Endodermal cell (in vitro differentiated cells): ENCODE measurements around the gene GYS1. TPM values are rescaled to one million over a fixed set of nuclear protein-coding genes. Genes with fewer than 3 reads are reported as not detected.

Source experiments
- DNase-seq: peaks from one replicate; pipeline ENCODE4 v3.0.0-alpha.2; 2017
- H3K27ac ChIP-seq: 2 replicates; pipeline ENCODE4 v1.5.1; 2013; ENCODE audit warnings: mild to moderate bottlenecking, low read depth, low read length, moderate library complexity
- H3K27me3 ChIP-seq: 2 replicates; pipeline ENCODE4 v1.6.1; 2013; ENCODE audit warnings: mild to moderate bottlenecking, low read length, moderate library complexity; ENCODE audit not compliant: insufficient read depth, control insufficient read depth, poor library complexity, severe bottlenecking
- H3K36me3 ChIP-seq: 2 replicates; pipeline ENCODE4 v1.7.0; 2013; ENCODE audit warnings: mild to moderate bottlenecking, low read length, moderate library complexity; ENCODE audit not compliant: control insufficient read depth, insufficient read depth
- H3K4me1 ChIP-seq: one replicate; pipeline ENCODE4 v1.7.0; 2013; ENCODE audit warnings: low read length; ENCODE audit not compliant: control insufficient read depth, insufficient read depth
- H3K4me3 ChIP-seq: 2 replicates; pipeline ENCODE4 v1.5.1; 2013; ENCODE audit warnings: mild to moderate bottlenecking, low read length, moderate library complexity
- H3K9ac ChIP-seq: 2 replicates; pipeline ENCODE4 v1.6.1; 2013; ENCODE audit warnings: mild to moderate bottlenecking, low read length, moderate library complexity; ENCODE audit not compliant: poor library complexity, severe bottlenecking; ENCODE audit errors: extremely low read depth
- H3K9me3 ChIP-seq: 2 replicates; pipeline ENCODE4 v1.6.1; 2013; ENCODE audit warnings: mild to moderate bottlenecking, low read length, moderate library complexity; ENCODE audit not compliant: control insufficient read depth
- H3K27ac Mint-ChIP-seq: 2 replicates; pipeline ENCODE4 v1.8.0; 2020; ENCODE audit warnings: mixed read lengths
- H3K27me3 Mint-ChIP-seq: 2 replicates; pipeline ENCODE4 v1.8.0; 2021; ENCODE audit warnings: mild to moderate bottlenecking, mixed read lengths; ENCODE audit not compliant: insufficient read depth
- H3K36me3 Mint-ChIP-seq: 2 replicates; pipeline ENCODE4 v1.8.0; 2020; ENCODE audit warnings: low read depth, mixed read lengths
- H3K4me1 Mint-ChIP-seq: 2 replicates; pipeline ENCODE4 v1.8.0; 2020; ENCODE audit warnings: mixed read lengths
- H3K4me3 Mint-ChIP-seq: 2 replicates; pipeline ENCODE4 v1.8.0; 2020; ENCODE audit warnings: mild to moderate bottlenecking, moderate library complexity, mixed read lengths
- H3K9me3 Mint-ChIP-seq: 2 replicates; pipeline ENCODE4 v1.8.0; 2020; ENCODE audit warnings: mild to moderate bottlenecking, mixed read lengths
- CTCF ChIP-seq: fragments of 200-600 bp; sonication (generic); conservative IDR thresholded peaks from 2 replicates; pipeline ENCODE4 v1.5.0; 2021; ENCODE audit warnings: antibody characterized with exemption, mild to moderate bottlenecking
- WGBS, 2 experiments: methylation state at CpG; one replicate each; pipeline versions ENCODE4 v1.1.5 to v1.1.7; 2013; ENCODE audit warnings: missing lambda C conversion rate in 2 of 2, mixed read lengths in 1 of 2; ENCODE audit not compliant: insufficient coverage in 1 of 2, insufficient read length in 1 of 2; 5-methylcytosine and 5-hydroxymethylcytosine counted together
- total RNA-seq, 2 donors: library from RNA; stranded (reverse); fragmentation: NEBNext Ultra II Directional in 1 of 2; extraction: Animal tissue kit (Norgen Biotek cat#: 25700) in 1 of 2; gene quantifications; 2 replicates in 1 of 2; 3 replicates in 1 of 2; pipeline ENCODE4 v1.2.1, GENCODE V29; 2021

GYS1 gene
- total RNA-seq, 2 donors from 2014 or later: 63.5 to 69.1 TPM

- no peak overlapping the region for H3K4me3 ChIP-seq
- H3K27ac ChIP-seq: no peak overlapping the region
- Mint-ChIP-seq H3K4me1 (peaks cover 4% of the 10 kb centered on the region), H3K27me3 (peaks cover 19% of the 10 kb centered on the region), H3K4me3 (no peak overlapping the region), H3K9me3 (no peaks in the 10 kb centered on the region), H3K27ac (no peak overlapping the region), H3K36me3 (peaks cover 36% of the 10 kb centered on the region)
- WGBS, 2 experiments: 89 to 94% methylated on average over 12 to 18 of the region's 18 CpGs
- DNase-seq: no peak
- H3K9ac ChIP-seq: no peak overlapping the region
- H3K9me3 ChIP-seq: no peaks in the 10 kb centered on the region
- peaks cover 12% of the 10 kb centered on the region for H3K27me3 ChIP-seq
- H3K4me1 ChIP-seq: no peaks in the 10 kb centered on the region
- H3K36me3 ChIP-seq: peaks cover 12% of the 10 kb centered on the region
- TF ChIP-seq CTCF: no peak
Measured at GRCh38 chr19:49014870-49015255, 21.8 kb upstream of the GYS1 start.

DNA sequence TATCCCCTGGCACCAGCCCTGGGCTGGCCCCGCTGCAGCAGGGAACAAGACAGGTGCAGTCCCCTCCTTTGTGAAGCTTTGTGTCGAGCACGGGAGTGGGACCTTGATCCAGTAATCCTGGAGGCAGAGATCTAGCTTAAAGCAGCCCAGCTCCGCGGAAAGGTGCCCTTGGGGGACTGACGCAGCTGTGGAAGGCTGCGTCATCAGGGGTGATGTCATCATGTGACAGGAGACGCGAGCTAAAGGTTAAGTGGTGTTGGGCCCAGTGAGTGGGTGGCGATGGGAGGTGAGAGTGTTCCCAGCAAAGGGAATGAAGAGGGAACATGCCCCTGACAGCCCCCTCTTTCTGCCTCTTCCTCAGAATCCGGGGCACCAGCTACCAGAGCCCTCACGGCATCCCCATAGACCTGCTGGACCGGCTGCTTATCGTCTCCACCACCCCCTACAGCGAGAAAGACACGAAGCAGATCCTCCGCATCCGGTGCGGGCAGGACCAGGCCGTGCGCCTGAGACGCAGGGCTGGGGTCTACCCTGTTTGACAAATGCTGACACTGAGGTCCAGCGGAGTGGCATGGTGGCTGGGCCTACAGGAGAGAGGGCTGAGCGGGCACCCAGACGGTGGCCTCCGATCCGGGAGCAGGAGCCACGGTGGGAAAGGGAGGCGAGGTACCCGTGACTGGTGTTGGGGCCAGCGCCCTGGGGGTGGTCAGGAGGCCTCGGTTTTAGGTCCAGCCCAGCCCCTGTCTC is 21.2 kb upstream of the GYS1 start:
- TF ChIP-seq CTCF: no peak
- no peak overlapping the region for H3K4me3 Mint-ChIP-seq
- no peak overlapping the region for H3K27ac ChIP-seq

GRCh38 chr19:49011194-49011593 is 18.1 kb upstream of the GYS1 start:
- Mint-ChIP-seq H3K9me3 (no peaks in the 10 kb centered on the region), H3K27me3 (no peaks in the 10 kb centered on the region), H3K4me3 (no peak overlapping the region), H3K4me1 (no peaks in the 10 kb centered on the region), H3K36me3 (peaks cover 45% of the 10 kb centered on the region), H3K27ac (no peak overlapping the region)
- TF ChIP-seq CTCF: no peak
- WGBS, 2 experiments: 89 to 92% methylated on average over 8 to 17 of the region's 17 CpGs
- Histone ChIP-seq H3K9ac (no peak overlapping the region), H3K4me1 (no peaks in the 10 kb centered on the region), H3K4me3 (no peak overlapping the region), H3K36me3 (peaks cover 22% of the 10 kb centered on the region), H3K27me3 (no peaks in the 10 kb centered on the region), H3K9me3 (no peaks in the 10 kb centered on the region), H3K27ac (no peak overlapping the region)
- no peak for DNase-seq

More for the DNA sequence above, 21.2 kb upstream of the GYS1 start:
- peaks cover 4% of the 10 kb centered on the region for H3K4me1 Mint-ChIP-seq
- H3K27me3 Mint-ChIP-seq: peaks cover 14% of the 10 kb centered on the region
- H3K9me3 ChIP-seq: no peaks in the 10 kb centered on the region
- H3K36me3 Mint-ChIP-seq: peaks cover 36% of the 10 kb centered on the region
- DNase-seq: no peak
- 94 to 95% methylated on average over 20 to 32 of the region's 32 CpGs for WGBS, 2 experiments
- H3K9ac ChIP-seq: no peak overlapping the region
- H3K9me3 Mint-ChIP-seq: no peaks in the 10 kb centered on the region
- H3K4me1 ChIP-seq: no peaks in the 10 kb centered on the region
- peaks cover 12% of the 10 kb centered on the region for H3K36me3 ChIP-seq
- no peak overlapping the region for H3K4me3 ChIP-seq
- no peak overlapping the region for H3K27ac Mint-ChIP-seq
- H3K27me3 ChIP-seq: peaks cover 12% of the 10 kb centered on the region
